ENCODE results near the gene UBE3D.
"Not testable (repeated sequence)": the region's sequence is repeated elsewhere in the genome, so short reads cannot be mapped to it uniquely, and the experiment has no call there.

UBE3D gene

GRCh38 chr6:82909551-82909950 is 156.1 kb downstream of the UBE3D start:
- no peak for DNase-seq

GRCh38 chr6:82908661-82909060 is 157.0 kb downstream of the UBE3D start:
- DNase-seq, result no peak

- DNase-seq, result no peak
These were observed 158.7 kb downstream of the UBE3D start for GRCh38 chr6:82906951-82907350.

- DNase-seq, result no peak
These were observed 159.2 kb downstream of the UBE3D start for GRCh38 chr6:82906489-82906888.

- DNase-seq, result no peak
These were observed 160.8 kb downstream of the UBE3D start for GRCh38 chr6:82904860-82905259.

GRCh38 chr6:82904257-82904656 is 161.4 kb downstream of the UBE3D start:
- no peak for DNase-seq

- no peak for DNase-seq
These were observed 163.4 kb downstream of the UBE3D start for GRCh38 chr6:82902290-82902689.

GRCh38 chr6:82894653-82895259 is 170.9 kb downstream of the UBE3D start:
- DNase-seq, result no peak

GRCh38 chr6:82893889-82894652 is 171.6 kb downstream of the UBE3D start:
- no peak for DNase-seq

GRCh38 chr6:82891503-82891902 is 174.1 kb downstream of the UBE3D start:
- not testable (repeated sequence) for DNase-seq

GRCh38 chr6:82891076-82891475 is 174.6 kb downstream of the UBE3D start:
- no peak for DNase-seq

GRCh38 chr6:82890240-82890639 is 175.4 kb downstream of the UBE3D start:
- no peak for DNase-seq

GRCh38 chr6:82889143-82889542 is 176.5 kb downstream of the UBE3D start:
- DNase-seq, result no peak

- no peak for DNase-seq
These were observed 183.1 kb downstream of the UBE3D start for GRCh38 chr6:82882363-82883023.

- no peak for DNase-seq
These were observed 184.1 kb downstream of the UBE3D start for GRCh38 chr6:82881519-82881918.

GRCh38 chr6:82878812-82879211 is 186.8 kb downstream of the UBE3D start:
- DNase-seq, result no peak

- DNase-seq, result no peak
These were observed 188.1 kb downstream of the UBE3D start for GRCh38 chr6:82877213-82878195.

GRCh38 chr6:82875573-82876185 is 190.0 kb downstream of the UBE3D start:
- no peak for DNase-seq

GRCh38 chr6:82874867-82875266 is 190.8 kb downstream of the UBE3D start:
- DNase-seq, result no peak

- no peak for DNase-seq
These were observed 193.5 kb downstream of the UBE3D start for GRCh38 chr6:82872185-82872584.

GRCh38 chr6:82870582-82871172 is 195.0 kb downstream of the UBE3D start:
- DNase-seq, result no peak

GRCh38 chr6:82869493-82869892 is 196.1 kb downstream of the UBE3D start:
- DNase-seq, result no peak

Data from suppressor macrophage treated with lipopolysaccharide for 4 hours (primary cell).